GF-D8 (cell line): Measurements from ENCODE around the gene U2AF1L4.
"Not testable (repeated sequence)": the region's sequence is repeated elsewhere in the genome, so short reads cannot be mapped to it uniquely, and the experiment has no call there.

Experiments
- DNase-seq: peaks from one replicate; lab custom pipeline; 2025; lab: John Stamatoyannopoulos, UW

Gene U2AF1L4

GRCh38 chr19:35725216-35725861 is 19.9 kb downstream of the U2AF1L4 start:
- no peak for DNase-seq

GRCh38 chr19:35724560-35724959 is 20.7 kb downstream of the U2AF1L4 start:
- no peak for DNase-seq

GRCh38 chr19:35724132-35724531 is 21.1 kb downstream of the U2AF1L4 start:
- not testable (repeated sequence) for DNase-seq

- DNase-seq: no peak
Observed at GRCh38 chr19:35723671-35724070, 21.5 kb downstream of the U2AF1L4 start.

- no peak for DNase-seq
Observed at GRCh38 chr19:35722897-35723296, 22.3 kb downstream of the U2AF1L4 start.

- no peak for DNase-seq
Observed at GRCh38 chr19:35722461-35722860, 22.8 kb downstream of the U2AF1L4 start.

GRCh38 chr19:35721374-35721773 is 23.8 kb downstream of the U2AF1L4 start:
- no peak for DNase-seq

- no peak for DNase-seq
Observed at GRCh38 chr19:35720648-35721047, 24.6 kb downstream of the U2AF1L4 start.

- no peak for DNase-seq
Observed at GRCh38 chr19:35720163-35720524, 25.1 kb downstream of the U2AF1L4 start.

- DNase-seq: no peak
Observed at GRCh38 chr19:35719402-35720162, 25.6 kb downstream of the U2AF1L4 start.

GRCh38 chr19:35718345-35719041 is 26.7 kb downstream of the U2AF1L4 start:
- DNase-seq: no peak

GRCh38 chr19:35717665-35718344 is 27.4 kb downstream of the U2AF1L4 start, which contains the start of gene KMT2B:
Gene KMT2B, plus strand, starts transcription at chr19:35718003. Its CDS starts 16 bp downstream, at chr19:35718019.
- no peak for DNase-seq

- DNase-seq: peak; percentile 92
Observed at GRCh38 chr19:35716801-35717664, 28.2 kb downstream of the U2AF1L4 start.

- DNase-seq: no peak
Observed at GRCh38 chr19:35715981-35716800, 29.0 kb downstream of the U2AF1L4 start.

- no peak for DNase-seq
Observed at GRCh38 chr19:35715355-35715809, 29.8 kb downstream of the U2AF1L4 start.

GRCh38 chr19:35714601-35715354 is 30.4 kb downstream of the U2AF1L4 start:
- no peak for DNase-seq

GRCh38 chr19:35713904-35714495 is 31.2 kb downstream of the U2AF1L4 start:
- no peak for DNase-seq

GRCh38 chr19:35713506-35713850 is 31.7 kb downstream of the U2AF1L4 start:
- no peak for DNase-seq
